Measurements from ENCODE around the gene SLC45A1.

SLC45A1 gene

DNA sequence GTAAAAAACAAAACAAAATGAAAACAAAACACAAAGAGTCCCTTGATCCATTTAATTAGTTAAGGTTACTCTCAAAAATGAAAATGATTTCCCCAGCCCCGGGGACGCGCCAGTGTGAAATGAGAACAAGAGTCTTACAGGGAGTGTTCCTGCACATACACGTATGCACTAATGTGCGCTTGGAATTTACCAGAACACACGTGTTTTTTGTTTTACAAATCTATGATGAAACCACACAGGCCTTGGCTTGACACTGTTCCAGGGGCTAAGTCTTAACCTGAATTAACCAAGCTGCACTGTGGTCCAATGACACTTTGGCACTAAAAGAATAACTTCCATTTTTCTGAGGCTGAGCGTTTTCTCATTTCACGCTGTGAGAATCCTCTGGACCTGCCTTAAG is 63.7 kb downstream of the SLC45A1 start:
- H3K27ac ChIP-seq, result peak overlapping the region; percentile 17

GRCh38 chr1:8382051-8382505 is 64.2 kb downstream of the SLC45A1 start:
- no peak for DNase-seq (ENCODE audit: low read depth, low spot score)

More for the DNA sequence above, 63.7 kb downstream of the SLC45A1 start:
- peak; percentile 36 for DNase-seq (ENCODE audit: low read depth, low spot score)

GRCh38 chr1:8382608-8383505 is 64.9 kb downstream of the SLC45A1 start:
- no peak for DNase-seq (ENCODE audit: low read depth, low spot score)
- H3K27ac ChIP-seq, result no peak overlapping the region

More at GRCh38 chr1:8382051-8382505, 64.2 kb downstream of the SLC45A1 start:
- H3K27ac ChIP-seq, result peak overlapping the region; percentile 17

DNA sequence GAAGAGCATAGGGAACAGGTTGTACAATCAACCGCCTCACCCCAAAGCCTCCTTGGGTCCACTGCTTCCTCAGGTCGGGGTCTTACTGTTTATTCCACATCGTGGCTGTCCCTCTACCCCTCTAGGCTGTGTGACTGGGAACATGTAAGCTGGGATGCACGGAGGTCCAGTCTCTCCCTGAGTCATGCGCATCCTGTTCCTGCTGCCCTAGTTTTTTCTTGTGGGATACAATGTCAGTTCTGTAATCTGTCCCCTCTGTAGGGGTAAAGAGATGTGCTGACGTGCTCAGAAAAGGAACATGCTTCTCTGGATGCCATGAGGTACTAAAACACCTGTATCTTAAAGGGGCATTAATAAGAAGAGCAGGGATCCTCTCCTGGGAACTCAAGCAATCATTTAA is 66.2 kb downstream of the SLC45A1 start:
- no peak overlapping the region for H3K27ac ChIP-seq
- DNase-seq (ENCODE audit: low read depth, low spot score), result no peak

DNA sequence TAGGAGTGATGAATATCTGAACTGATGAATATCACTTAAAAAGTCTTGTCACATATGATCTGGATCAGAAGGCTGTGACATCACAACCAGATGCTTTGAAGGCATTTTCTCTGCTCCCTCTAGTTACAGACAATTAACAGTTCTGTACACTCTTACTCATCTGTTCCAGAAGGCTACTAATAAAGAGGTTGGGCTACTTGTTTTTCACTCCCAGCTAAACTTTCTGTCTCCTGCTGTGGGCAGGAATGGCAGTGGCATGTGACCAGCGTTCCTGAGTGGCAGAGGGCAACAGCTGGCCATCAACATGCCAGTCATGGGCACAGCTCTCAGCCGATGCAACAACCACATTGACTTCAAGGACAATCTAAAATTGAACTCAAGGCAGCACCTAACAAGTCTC is 66.7 kb downstream of the SLC45A1 start:
- H3K27ac ChIP-seq, result no peak overlapping the region
- DNase-seq (ENCODE audit: low read depth, low spot score), result no peak

- H3K27ac ChIP-seq, result no peak overlapping the region
- DNase-seq (ENCODE audit: low read depth, low spot score), result no peak
These were observed 68.3 kb downstream of the SLC45A1 start for GRCh38 chr1:8386247-8386646.

DNA sequence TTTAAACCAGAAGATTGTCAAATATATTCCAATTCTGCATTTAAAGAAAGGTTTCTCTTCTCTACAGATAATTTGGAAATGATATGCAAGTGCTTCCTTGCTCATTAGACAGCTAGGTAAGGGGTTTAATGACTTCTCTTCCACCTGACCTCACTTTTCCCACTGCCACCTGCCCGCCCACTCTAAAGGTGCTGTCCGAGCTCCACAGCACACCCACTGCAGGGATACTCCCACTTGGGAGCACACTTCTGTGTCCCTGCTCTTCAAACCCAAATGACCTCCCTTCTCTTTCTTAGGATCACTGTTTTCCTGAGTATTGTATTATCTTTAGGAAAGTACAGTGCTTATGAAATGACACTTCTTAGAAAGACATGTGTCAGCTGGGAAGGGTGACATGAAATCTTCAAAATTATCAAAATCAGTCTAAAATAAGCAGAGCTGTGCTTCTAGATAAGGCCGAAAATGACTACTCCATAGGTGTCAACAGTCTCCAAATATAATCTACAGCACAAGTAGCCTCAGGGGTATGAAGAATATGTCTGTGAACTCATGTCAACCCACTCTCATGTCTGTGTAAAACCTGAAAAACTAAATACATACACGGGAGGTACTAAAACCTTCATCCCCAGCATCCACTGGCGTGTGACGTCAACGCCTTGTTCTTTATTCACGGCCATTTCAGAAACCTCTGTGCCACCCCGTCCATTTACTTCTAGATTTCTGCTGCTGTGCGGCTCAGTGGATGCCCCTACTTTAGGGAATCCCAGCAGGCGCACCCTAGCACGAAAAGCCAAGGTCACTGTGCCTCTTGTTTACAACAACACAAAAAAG is 71.0 kb downstream of the SLC45A1 start:
- DNase-seq (ENCODE audit: low read depth, low spot score), result no peak

GRCh38 chr1:8389958-8390535 is 72.1 kb downstream of the SLC45A1 start:
- no peak overlapping the region for H3K27ac ChIP-seq
- DNase-seq (ENCODE audit: low read depth, low spot score), result no peak

More for the DNA sequence above, 71.0 kb downstream of the SLC45A1 start:
- H3K27ac ChIP-seq, result no peak overlapping the region

GRCh38 chr1:8390707-8391106 is 72.8 kb downstream of the SLC45A1 start:
- DNase-seq (ENCODE audit: low read depth, low spot score), result no peak
- no peak overlapping the region for H3K27ac ChIP-seq

DNA sequence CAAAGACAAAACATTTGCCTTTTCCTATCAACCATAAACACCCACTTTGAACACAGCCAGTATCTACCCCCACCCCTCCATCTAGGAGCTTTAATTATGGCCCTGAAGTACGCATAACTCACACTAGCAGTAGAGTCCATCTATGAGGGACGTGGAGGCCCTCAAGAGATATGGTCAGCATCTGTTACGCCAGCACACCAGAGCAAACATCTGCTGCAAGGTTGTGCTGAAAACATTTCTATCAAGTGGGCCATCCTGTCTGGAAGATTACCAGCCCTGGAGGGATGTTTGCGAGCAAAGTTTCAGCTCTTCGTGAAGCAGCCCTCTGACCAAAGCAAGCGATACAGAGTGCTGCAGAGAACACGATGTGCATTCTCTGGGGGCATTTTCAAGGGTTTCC is 74.6 kb downstream of the SLC45A1 start:
- no peak for DNase-seq (ENCODE audit: low read depth, low spot score)
- H3K27ac ChIP-seq, result no peak overlapping the region
